NCI-H1048 (cell line): ENCODE results near the gene CST1.

Experiments
- DNase-seq: peaks from one replicate; lab custom pipeline; 2025; lab: John Stamatoyannopoulos, UW

The CST1 gene

DNA sequence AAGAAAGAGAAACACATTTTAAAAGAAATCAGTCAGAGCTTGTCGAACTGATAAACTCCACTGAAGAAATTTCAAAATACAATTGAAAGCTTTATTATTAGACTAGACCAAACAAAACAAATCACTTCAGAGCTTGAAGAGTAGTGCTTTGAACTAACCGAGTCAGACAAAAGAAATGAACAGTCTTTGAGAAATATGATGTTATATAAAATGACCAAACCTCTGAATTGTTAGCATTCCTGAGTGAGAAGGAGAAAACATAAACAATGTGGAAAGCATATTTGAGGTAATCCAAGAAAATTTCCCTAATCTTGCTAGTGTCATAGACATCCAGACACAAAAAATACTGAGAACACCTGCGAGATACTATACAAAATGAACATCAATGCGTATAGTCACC is 48.7 kb downstream of the CST1 start:
- DNase-seq = no peak

DNA sequence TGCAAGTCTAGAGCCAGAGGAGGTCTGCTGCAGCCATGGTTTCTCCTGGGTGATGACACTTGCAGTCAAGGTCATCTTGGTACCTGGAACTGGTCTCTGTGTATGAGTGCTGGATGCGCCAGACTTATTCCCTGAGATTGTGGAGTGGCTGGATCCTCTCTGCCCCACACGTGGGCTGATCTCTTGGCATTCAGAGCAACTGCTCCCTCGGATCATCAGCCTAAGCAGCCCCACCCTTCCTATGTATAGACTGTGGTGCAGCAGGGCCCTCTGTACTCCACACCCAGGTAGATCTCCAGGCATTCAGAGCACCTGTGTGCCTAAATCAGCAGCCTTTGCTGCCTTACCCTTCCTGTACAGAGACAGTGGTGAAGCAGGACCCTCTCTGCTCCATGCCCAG is 49.8 kb downstream of the CST1 start:
- DNase-seq = no peak

DNA sequence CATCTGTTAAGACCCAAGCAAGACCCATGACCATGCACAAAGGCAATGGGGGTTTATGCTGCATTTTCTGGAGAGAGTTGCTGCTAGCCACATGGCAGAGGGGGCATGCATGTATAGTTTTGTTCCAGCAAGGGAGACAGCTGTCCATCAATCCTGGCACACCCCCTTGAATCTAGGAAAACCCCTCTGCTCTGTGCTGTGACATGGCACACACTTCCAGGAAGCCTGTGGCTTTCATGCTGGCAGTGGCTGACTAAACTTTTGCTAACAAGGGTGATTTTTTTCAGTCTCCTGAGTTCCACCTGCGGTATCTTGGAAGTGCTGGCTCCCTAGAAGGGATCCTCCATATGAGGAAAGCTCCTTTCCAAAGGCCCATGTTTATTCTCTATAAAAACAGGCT is 52.8 kb downstream of the CST1 start:
- DNase-seq = no peak
